Panc1 (cell line): ENCODE results near the gene PSMA6. TPM values are rescaled to one million over a fixed set of nuclear protein-coding genes. Genes with fewer than 3 reads are reported as not detected.

Experiments
- ATAC-seq: fragments of 200-7000 bp; cut with Tn5 transposase; 2 replicates; pipeline ENCODE4 v1.9.1; 2020; ENCODE audit warnings: mild to moderate bottlenecking, moderate library complexity
- BruUV-seq: library from RNA; stranded (reverse); fragments of 400-500 nt; replicated peaks from 2 replicates; lab custom pipeline; 2021; lab: Mats Ljungman, UMichigan
- CTCF ChIA-PET: fragments of 300-600 bp; sonication (Branson Sonifier 250); formaldehyde crosslinking; loops from one replicate; lab custom pipeline; 2022; ENCODE audit warnings: antibody characterized with exemption; lab: Charles Lee
- POLR2A ChIA-PET: fragments of 300-600 bp; sonication (Branson Sonifier 250); formaldehyde crosslinking; loops from one replicate; lab custom pipeline; 2022; ENCODE audit warnings: antibody characterized with exemption; lab: Charles Lee
- DNase-seq: peaks from one replicate; pipeline ENCODE4 v3.0.0-alpha.2; 2010; ENCODE audit warnings: low read depth, low spot score
- H3K27ac ChIP-seq: 2 replicates; pipeline ENCODE4 v1.5.1; 2011; ENCODE audit warnings: mild to moderate bottlenecking, low read length, inconsistent platforms
- H3K27me3 ChIP-seq: fragments of 200-500 bp; sonication (Bioruptor generic); 2 replicates; pipeline ENCODE4 v1.6.0; 2014; ENCODE audit warnings: low read length, inconsistent platforms; ENCODE audit not compliant: control insufficient read depth, insufficient read depth
- H3K36me3 ChIP-seq: fragments of 200-500 bp; sonication (Bioruptor generic); 2 replicates; pipeline ENCODE4 v1.5.1; 2014; ENCODE audit warnings: inconsistent platforms, mild to moderate bottlenecking, low read length, moderate library complexity; ENCODE audit not compliant: control insufficient read depth, insufficient read depth
- H3K4me1 ChIP-seq: 2 replicates; pipeline ENCODE4 v1.5.1; 2011; ENCODE audit warnings: inconsistent platforms, mild to moderate bottlenecking, low read length, moderate library complexity; ENCODE audit not compliant: control insufficient read depth, insufficient read depth
- H3K4me3 ChIP-seq, 2 experiments: 2 replicates each; pipeline ENCODE4 v1.5.1; 2011 to 2012; ENCODE audit warnings: low read depth in 2 of 2, low read length in 2 of 2, mild to moderate bottlenecking in 2 of 2, inconsistent platforms in 1 of 2, moderate library complexity in 1 of 2
- H3K9me3 ChIP-seq: fragments of 200-500 bp; sonication (Bioruptor generic); 2 replicates; pipeline ENCODE4 v1.5.1; 2014; ENCODE audit warnings: low read depth, mild to moderate bottlenecking, inconsistent platforms, low read length, moderate library complexity; ENCODE audit not compliant: control insufficient read depth, insufficient read depth
- CTCF ChIP-seq: fragments of 450-650 bp; IDR thresholded peaks from 2 replicates; pipeline ENCODE4 v1.5.1; 2017; ENCODE audit warnings: mild to moderate bottlenecking
- POLR2AphosphoS5 ChIP-seq: IDR thresholded peaks from 2 replicates; pipeline ENCODE4 v1.6.1; 2012; ENCODE audit warnings: mild to moderate bottlenecking, low read depth, low read length, moderate library complexity
- REST ChIP-seq, 2 experiments: IDR thresholded peaks; 2 replicates each; pipeline ENCODE4 v1.6.1; 2011 to 2012; ENCODE audit warnings: low read depth in 2 of 2, control low read depth in 1 of 2, low read length in 1 of 2, mild to moderate bottlenecking in 1 of 2, moderate library complexity in 1 of 2; ENCODE audit not compliant: insufficient read depth in 1 of 2
- SIN3A ChIP-seq: IDR thresholded peaks from 2 replicates; pipeline ENCODE4 v1.6.1; 2012; ENCODE audit warnings: low read depth, mild to moderate bottlenecking, low read length, moderate library complexity, borderline replicate concordance; ENCODE audit not compliant: insufficient read depth
- TCF7L2 ChIP-seq: IDR thresholded peaks from 2 replicates; pipeline ENCODE4 v1.6.1; 2011; ENCODE audit warnings: mild to moderate bottlenecking, low read depth, low read length, inconsistent platforms
- in situ Hi-C: cut with HindIII; loops from 2 replicates; pipeline ENCODE4 v1.10.0; 2016; ENCODE audit warnings: low sequenced_read_pairs, low pct_unique_long_range_greater_than_20kb
- intact Hi-C: fragments of 100-400 bp; cut with micrococcal nuclease; formaldehyde crosslinking; loops from one replicate; pipeline ENCODE4 v1.10.0; 2022; ENCODE audit not compliant: unreplicated experiment
- total RNA-seq: library from RNA; stranded (reverse); gene quantifications from one replicate; pipeline ENCODE4 v1.2.1, GENCODE V29; 2021; ENCODE audit not compliant: unreplicated experiment

PSMA6 gene
- total RNA-seq, 1 experiment from 2014 or later = 197 TPM

GRCh38 chr14:35295845-35296161 is 3.6 kb downstream of the PSMA6 start:
- H3K4me1 ChIP-seq = peaks cover 6% of the 10 kb centered on the region; the same call in 1 of the 2 replicates
- ChIA-PET CTCF (no interaction called here), POLR2A (no interaction called here)
- intact Hi-C loops = loop anchor here (10.0 kb wide), 2 partner anchors 109 to 151 kb away; partner anchors contain the start of gene NFKBIA
- no peak for TF ChIP-seq TCF7L2
- no peak for TF ChIP-seq CTCF
- TF ChIP-seq SIN3A = no peak
- no peak for TF ChIP-seq REST (IDR thresholded peaks at IDR 0.05; ENCODE audit: insufficient read depth in 1 of 2, low read depth in 2 of 2, low read length in 1 of 2)
- no peak for TF ChIP-seq POLR2AphosphoS5
- DNase-seq = no peak
- BruUV-seq = no TSS peak
- no peak for ATAC-seq
- no peaks in the 10 kb centered on the region for H3K9me3 ChIP-seq
- H3K27me3 ChIP-seq = no peaks in the 10 kb centered on the region
- in situ Hi-C loops = no loop called here
- H3K27ac ChIP-seq = peak overlapping the region; percentile 60
- peaks cover 6% of the 10 kb centered on the region for H3K36me3 ChIP-seq
- H3K4me3 ChIP-seq = no peak overlapping the region

- CTCF ChIA-PET = interaction anchor here (0.6 to 0.7 kb wide), 2 partner anchors 14 to 81 kb away, joined by 3 to 4 read pairs; no protein-coding TSS in a partner anchor
- no peak for ATAC-seq
- POLR2A ChIA-PET = interaction anchor here (0.6 kb wide), 1 partner anchor 168 kb away, joined by 13 read pairs; no protein-coding TSS in a partner anchor
Observed at GRCh38 chr14:35296545-35296944, 4.4 kb downstream of the PSMA6 start.

More at GRCh38 chr14:35296545-35296944, 4.4 kb downstream of the PSMA6 start:
- Histone ChIP-seq H3K27me3 (no peaks in the 10 kb centered on the region), H3K4me3 (no peak overlapping the region), H3K27ac (no peak overlapping the region), H3K36me3 (peaks cover 6% of the 10 kb centered on the region), H3K4me1 (peaks cover 6% of the 10 kb centered on the region; the same call in 1 of the 2 replicates), H3K9me3 (no peaks in the 10 kb centered on the region)
- in situ Hi-C loops = no loop called here
- no peak for TF ChIP-seq REST (IDR thresholded peaks at IDR 0.05; ENCODE audit: insufficient read depth in 1 of 2, low read depth in 2 of 2, low read length in 1 of 2)
- TF ChIP-seq CTCF = no peak
- no peak for TF ChIP-seq TCF7L2
- no peak for TF ChIP-seq POLR2AphosphoS5
- no peak for TF ChIP-seq SIN3A
- intact Hi-C loops = loop anchor here (10.0 kb wide), 2 partner anchors 108 to 152 kb away; partner anchors contain the start of gene NFKBIA
- BruUV-seq = no TSS peak
- no peak for DNase-seq
